Anterior cingulate cortex (tissue), 58 donors: ENCODE data around the gene ARID3C.

Experiments used
- DNase-seq, 58 donors: peaks; one replicate each; lab custom pipeline; 2025; lab: John Stamatoyannopoulos, UW

Gene ARID3C

DNA sequence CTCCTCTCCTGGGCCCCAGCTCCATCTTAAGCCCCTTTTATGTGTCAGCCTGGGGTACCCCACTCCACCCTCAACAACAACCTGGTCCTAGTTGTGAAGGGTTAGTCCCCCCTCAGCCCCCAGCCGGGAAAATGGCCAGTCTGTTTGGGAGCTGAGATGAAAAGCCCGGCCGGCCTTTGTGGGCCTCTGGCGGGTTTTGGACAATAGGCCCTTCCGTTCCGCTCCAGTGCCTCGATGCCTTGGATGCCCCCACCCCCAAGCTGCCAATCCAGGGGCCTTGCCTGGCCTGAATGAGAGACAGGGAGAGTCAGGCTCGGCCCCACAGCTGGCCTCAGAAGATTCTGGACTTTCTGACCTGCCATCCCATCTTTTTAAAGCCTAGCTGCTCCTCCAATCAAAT lies 48.5 kb downstream of the ARID3C start:
- DNase-seq, result peak in 26 of 58 donors; percentile 13 to 69 (median 29)

GRCh38 chr9:34579808-34580163 lies 49.1 kb downstream of the ARID3C start:
- peak in 2 of 58 donors; percentile 7 to 9 for DNase-seq

DNA sequence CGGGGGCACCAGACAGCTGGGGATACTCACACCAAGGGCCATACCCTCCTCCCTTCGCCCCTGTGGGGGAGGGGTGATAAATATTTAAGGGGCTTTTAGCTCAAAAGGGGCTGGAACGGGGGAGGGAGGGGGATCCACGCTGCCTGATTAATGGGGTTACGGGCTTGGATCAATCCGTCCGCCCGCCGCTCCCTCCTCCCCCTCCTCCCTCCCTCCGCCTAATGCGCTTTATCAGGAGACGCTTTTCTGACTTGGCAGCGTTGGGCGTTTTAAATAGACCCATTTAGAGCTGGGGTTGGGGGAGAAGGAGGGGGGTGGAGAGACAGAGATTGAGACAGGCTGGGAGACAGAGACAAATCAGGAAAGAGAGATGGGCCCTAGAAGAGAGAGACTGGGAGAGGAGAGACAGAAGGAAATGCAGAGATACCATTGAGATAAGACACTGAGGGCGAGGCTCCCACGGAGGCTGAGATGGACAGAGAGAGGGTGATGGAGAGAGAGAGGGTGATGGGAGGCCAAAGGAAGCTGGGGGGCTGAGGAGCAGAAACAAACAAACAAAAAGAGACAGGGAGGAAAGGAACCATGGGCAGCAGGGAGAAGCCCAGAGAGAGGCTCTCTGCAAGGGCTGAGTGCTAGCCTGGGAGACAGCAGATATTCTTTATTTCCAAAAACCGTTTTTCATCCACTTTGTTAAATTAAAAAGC lies 49.6 kb downstream of the ARID3C start:
- DNase-seq, result peak in 9 of 58 donors; percentile 16 to 41 (median 21)

- peak in 8 of 58 donors; percentile 10 to 59 (median 24) for DNase-seq
These were observed 50.4 kb downstream of the ARID3C start for GRCh38 chr9:34578241-34579103.

- peak in 19 of 58 donors; percentile 7 to 65 (median 32) for DNase-seq
These were observed 51.2 kb downstream of the ARID3C start for GRCh38 chr9:34577400-34578240.

DNA sequence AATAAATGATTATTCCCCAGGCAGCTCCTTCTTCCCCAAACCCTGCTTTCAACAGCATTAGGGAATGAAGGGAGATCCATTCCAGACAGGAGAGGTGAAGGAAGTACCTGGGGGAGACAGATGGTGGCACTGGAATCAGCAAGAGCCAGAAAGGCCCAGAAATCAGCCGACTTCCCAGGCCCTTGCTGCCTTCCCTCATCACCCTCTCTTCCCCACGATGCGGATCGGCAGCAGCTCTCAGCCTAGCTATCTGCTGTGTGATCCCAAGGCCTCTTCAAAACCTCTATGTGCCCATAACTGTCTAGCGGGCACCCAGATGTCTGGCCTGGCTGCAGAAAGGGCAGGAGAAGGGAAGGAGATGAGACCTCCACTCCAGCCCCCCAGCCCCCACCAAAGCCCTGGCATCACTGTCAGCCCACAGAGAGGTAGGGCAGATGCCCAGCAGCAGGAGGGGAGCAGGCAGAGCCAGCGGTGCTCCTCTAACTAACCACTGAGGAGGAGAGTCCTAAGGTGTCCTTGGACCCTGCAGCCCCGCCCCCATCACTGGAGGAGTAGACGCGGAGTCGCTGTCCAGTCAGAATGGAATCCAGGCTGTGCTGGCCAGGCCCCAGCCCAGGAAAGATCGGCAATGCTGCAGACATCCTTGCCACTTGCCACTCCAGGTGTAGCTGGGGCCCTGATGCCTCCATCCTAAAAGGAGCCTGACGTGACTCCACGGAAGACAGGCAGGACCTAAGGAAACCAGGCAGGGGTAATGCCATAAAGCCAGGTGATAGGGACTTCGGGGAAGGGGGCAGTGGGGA lies 52.1 kb downstream of the ARID3C start:
- no peak for DNase-seq

GRCh38 chr9:34575862-34576596 lies 52.8 kb downstream of the ARID3C start:
- no peak for DNase-seq

DNA sequence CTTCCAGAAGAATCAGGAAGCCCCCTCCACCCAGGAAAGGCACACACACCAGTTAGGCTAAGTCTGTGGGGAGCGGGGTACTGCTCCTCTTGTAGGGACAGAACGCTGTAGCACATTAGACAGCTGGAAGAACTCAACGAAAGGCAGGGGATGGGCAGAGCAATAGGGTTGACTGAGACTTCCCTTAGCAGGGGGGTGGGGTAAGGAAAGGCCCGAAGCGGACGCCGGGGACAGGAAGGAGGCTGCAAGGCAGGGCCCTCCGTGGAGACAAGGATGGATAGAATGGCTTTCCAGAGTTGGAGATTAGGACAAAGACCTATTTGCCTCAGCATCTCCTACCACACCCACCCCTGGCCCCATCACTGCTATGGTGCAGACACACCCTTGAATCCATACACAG lies 53.6 kb downstream of the ARID3C start:
- DNase-seq, result no peak

DNA sequence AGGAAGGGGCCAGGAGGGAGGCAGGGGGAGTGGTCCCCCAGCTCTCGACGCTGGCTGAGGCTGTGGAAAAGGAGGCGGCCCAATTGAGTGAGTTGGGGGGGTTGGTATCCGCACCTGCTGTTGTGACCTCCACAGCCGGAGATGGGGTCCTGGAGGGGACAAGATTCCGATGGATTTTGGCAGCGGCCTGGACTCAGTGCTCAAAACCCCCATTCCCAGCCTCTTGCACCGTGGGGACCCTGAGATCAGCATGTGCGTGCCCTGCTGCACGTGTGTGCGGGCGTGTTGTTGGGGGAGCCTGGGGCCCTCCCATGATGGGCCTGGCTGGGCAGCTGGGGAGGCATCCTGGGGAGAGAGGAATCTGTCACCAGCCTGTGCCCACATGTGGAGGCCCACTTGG lies 54.3 kb downstream of the ARID3C start:
- DNase-seq, result no peak

- no peak for DNase-seq
These were observed 55.1 kb downstream of the ARID3C start for GRCh38 chr9:34573599-34574325.

DNA sequence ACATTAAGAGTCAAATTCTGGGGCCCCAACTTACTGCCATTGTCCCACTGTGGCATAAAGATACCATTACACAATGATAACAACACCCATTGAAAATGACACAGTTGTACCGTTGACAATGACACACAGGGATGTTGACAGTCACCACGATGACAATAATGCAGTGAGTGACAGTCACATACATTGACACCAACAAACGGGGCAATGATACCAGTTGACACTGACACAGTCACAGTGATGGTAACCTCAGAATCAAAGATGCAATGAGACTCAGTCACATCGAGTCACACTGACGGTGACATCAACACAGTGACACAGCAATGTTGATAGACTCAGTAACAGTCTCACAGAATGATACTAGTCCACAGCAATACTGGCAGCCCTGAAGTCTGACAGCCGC lies 56.2 kb downstream of the ARID3C start:
- no peak for DNase-seq

GRCh38 chr9:34572092-34572491 lies 56.8 kb downstream of the ARID3C start:
- no peak for DNase-seq

DNA sequence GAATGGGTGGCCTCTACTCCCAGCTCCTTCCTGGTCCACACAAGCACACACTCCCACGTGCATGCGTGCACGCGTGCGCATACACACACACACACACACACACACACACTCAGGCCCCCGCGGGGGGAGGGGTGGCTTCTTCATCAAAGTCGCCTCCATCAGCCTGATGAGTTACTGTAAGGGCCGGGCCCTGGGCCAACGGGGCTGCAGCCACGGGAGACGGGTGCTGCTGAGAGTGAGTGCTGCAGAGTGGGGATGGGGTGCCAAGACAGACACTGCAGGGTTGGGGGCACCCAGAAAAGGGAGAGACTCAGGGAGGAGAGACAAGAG lies 57.4 kb downstream of the ARID3C start:
- peak in 3 of 58 donors; percentile 5 to 15 (median 14) for DNase-seq
